SK-N-DZ (cell line): ENCODE data around the gene RFX3.
"Not testable (repeated sequence)": the region's sequence is repeated elsewhere in the genome, so short reads cannot be mapped to it uniquely, and the experiment has no call there.

Experiments used
- DNase-seq: peaks from one replicate; pipeline ENCODE4 v3.0.0-alpha.2; 2015; ENCODE audit warnings: low spot score

The RFX3 gene

DNA sequence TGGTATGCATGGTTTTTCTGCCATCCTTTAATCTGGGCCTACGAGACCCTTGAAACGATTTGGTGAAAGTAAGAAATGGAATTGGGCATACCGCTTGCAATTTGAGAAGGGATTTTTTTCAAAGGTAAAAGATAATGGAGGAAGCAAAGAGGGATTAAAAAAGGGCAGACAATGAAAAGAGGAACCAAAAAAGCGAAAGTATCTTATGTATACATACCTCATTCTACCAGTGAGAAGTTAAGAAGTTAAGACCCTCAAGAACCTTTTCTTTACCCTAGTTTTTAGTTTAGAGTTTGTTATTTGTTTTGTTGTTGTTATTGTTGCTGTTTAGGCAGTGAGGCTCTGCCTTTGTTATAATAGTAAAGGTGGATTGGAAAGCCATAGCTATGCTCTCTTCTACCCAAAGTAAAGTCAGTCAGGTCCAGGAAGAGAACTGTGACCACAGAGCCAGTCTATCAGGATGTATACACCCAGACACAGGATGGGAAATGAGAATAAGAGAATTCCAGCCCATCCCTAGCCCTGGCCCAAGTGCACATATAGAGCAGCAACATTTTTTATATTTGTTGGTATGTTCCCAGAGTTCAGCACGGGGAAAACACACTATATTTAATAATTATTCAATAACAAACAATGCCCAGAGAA, 166.6 kb downstream of the RFX3 start:
- DNase-seq: no peak

DNA sequence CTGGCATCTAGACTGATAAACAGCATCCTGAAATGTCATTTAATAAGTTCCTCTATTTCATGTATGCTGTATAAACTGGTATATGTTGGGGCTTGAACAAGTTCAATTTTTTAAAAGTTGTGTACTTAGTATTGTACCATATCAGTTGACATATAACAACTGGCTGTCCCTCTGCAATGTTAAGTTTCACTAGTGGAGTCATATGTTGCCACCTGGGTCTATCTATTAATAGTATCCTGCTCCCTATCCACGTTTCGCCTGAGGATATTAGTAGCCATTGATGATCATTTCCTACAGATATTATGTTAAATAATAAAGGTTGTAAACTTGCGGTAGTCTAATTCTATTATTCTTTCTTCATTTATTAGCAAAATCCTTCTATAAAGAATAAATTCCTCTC, 177.6 kb downstream of the RFX3 start:
- DNase-seq: no peak

DNA sequence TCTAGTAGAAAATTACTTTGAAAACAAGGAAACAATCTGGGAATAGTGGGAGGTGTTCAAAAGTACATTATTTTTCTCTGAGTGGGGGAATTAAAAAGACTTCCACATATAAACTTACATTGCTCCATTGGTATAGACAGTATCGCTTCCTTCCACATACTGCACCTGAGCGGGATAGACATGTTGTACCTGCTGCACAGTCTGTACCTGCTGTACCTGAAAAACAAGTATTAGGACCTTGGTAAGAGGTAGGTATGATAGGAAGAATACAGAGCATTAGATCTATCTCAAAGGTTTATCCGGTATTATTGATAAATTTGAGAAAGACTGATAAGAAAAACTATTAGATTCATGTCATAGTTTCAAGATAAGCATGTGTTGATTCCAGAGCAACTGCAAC, 179.3 kb downstream of the RFX3 start:
- DNase-seq: no peak

DNA sequence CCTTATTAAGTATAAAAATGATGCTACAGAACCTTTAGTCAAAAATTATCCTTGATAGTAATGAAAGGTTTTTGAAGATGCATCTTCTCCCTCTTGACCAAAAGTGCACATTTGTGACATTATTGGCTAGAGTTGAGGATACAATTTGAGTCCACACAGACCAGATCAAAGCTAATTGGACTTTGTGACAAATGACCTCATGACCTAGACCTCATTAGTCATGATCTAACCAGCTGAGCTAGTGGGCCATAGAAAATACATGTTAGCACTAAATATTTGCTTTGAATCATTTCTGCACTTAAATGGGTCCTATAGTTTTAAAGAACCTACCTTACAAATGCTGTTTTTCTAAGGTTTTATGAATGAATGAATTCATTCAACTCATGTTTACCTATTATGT, 182.1 kb downstream of the RFX3 start:
- DNase-seq: no peak

DNA sequence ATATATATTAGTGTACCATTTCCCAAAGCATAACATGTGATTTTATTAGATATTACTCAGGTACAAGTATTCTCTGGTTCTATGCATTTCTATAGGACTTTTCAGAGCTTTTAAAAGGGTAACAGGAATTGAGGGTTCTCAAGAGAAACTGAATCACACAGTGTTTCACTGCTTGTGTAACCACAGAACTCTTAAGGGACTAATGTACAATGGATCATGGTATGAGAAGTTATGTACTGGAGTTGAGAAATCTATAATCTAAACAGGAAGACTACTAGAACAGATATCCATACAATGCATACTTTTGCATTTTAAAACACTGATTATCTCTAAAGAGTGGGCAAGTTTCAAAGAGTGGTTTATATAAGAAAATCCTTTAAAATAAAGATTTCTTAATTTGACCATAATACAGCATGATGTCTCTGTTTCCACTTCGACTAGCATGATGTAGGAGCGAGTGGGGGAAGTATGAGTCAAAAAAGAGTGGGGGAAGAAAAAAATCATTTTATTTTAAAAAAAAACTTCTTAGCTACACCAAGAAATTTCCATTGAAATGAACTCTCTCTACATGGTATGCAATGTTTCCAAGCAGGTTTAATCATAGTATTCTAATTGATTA, 183.5 kb downstream of the RFX3 start:
- DNase-seq: no peak

GRCh38 chr9:3337515-3338225, 188.1 kb downstream of the RFX3 start:
- no peak for DNase-seq

GRCh38 chr9:3336951-3337350, 188.8 kb downstream of the RFX3 start:
- no peak for DNase-seq

DNA sequence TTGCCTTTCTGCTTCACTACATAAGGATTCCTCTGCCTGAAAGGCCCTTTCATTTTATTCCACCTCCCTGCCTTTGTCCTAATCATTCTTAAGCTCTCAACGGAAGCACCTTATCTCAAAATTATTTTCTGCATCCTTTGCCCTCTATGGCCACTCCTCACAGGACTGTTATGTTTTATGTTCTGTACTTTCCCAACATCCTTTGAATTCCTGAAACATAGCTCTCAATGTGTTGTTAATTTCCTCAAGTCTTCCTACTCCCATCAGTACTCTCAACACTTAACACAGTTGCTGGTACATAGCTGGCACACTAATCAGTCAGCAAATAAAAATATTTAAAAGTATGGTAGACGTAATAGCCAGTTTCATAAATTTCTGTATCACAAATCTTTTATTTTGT, 193.0 kb downstream of the RFX3 start:
- DNase-seq: no peak

- DNase-seq: no peak
These were observed 194.0 kb downstream of the RFX3 start for GRCh38 chr9:3331801-3332200.

DNA sequence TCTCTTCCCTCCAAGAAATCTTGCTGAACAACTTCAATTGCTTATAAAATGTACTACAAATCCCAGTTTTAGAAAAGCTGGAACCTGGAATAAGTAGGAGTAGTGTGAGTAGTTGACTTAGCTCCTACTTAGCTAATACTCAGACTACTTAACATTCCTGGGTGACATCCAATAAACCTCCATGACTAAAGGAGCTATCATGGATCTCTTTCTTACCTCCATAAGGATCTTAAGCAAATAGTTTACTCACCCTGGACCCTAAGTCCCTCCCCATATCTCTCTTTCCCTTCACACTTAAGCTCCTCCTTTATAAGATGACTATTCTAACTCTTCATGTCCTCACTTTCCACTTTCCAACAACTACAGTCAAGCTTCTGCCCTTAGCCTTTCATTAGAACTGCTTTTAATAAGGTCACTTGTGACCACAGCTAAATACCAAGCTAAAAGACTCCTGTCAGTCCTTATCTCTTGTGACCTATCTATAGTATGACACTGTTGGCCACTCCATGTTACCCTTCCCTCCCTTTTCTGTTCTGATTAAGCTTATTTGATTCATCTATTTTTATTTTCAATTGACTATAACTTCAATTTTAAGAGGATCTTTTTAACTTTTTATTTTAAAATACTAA, 194.9 kb downstream of the RFX3 start:
- DNase-seq: no peak

DNA sequence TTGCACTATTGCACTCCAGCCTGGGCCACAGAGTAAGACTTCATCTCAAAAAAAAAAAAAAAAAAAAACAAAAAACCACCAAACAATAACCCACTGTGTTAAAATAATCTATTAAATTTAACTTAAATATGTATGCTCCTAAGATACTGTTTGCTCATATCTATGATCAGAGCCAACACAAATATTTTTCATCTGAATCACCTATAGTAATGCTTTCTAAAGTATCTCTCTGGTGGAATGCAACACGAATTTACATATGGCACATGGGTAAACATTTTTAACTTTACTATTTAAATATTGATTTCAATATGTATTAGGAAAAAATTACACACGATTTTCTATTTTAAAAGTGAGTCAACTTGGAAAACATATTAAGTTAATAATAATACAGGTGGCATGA, 196.4 kb downstream of the RFX3 start:
- DNase-seq: no peak

GRCh38 chr9:3323714-3324113, 202.1 kb downstream of the RFX3 start:
- peak; percentile 76 for DNase-seq

GRCh38 chr9:3321186-3321585, 204.6 kb downstream of the RFX3 start:
- DNase-seq: no peak

- DNase-seq: not testable (repeated sequence)
These were observed 213.2 kb downstream of the RFX3 start for GRCh38 chr9:3312595-3312994.

- no peak for DNase-seq
These were observed 217.2 kb downstream of the RFX3 start for GRCh38 chr9:3308609-3309008.

DNA sequence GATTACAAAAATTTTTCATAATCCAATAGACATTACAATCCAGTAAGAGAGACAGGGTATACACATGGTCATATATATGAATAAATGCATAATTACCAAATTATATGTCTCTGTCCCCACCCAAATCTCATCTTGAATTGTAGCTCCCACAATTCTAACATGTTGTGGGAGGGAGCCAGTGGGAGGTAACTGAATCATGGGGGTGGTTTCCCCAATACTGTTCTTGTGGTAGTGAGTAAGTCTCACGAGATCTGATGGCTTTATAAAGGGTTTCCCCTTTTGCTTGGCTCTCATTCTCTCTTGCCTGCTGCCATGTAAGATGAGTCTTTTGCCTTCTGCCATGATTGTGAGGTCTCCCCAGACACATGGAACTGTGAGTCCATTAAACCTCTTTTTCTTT, 221.4 kb downstream of the RFX3 start:
- DNase-seq: not testable (repeated sequence)

GRCh38 chr9:3299872-3300271, 225.9 kb downstream of the RFX3 start:
- DNase-seq: no peak

- DNase-seq: no peak
These were observed 229.3 kb downstream of the RFX3 start for GRCh38 chr9:3296536-3296935.

DNA sequence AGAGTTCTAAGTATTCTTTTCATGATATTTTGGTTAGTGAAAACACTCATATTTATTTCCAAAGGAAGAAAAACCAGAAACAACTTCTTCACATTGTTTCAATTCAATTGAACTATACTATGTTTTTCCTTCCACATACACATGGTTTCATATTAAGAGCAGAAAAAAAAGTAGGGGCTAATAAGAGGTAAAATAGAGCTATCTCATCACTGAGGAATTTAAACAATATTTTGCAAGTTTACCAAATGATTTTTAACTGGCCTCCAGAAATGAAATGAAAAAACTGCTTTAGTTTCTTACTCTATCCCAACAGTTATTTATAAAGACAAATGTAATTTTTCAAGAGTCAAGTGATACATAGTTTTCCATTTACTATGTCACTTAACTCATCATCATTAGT, 233.5 kb downstream of the RFX3 start:
- DNase-seq: no peak

- DNase-seq: no peak
These were observed 235.5 kb downstream of the RFX3 start for GRCh38 chr9:3290231-3290840.

GRCh38 chr9:3288686-3289085, 237.1 kb downstream of the RFX3 start:
- no peak for DNase-seq
